ENCODE results near the gene SMIM1. TPM values are rescaled to one million over a fixed set of nuclear protein-coding genes. Genes with fewer than 3 reads are reported as not detected.

The SMIM1 gene
- total and polyA plus RNA-seq, 9 of the 15 experiments (the other 6 are each of a cell fraction or from before 2014, with no cell fraction given), result 2.3 to 125 (median 24.3) TPM

GRCh38 chr1:3796215-3797061 is 23.9 kb downstream of the SMIM1 start, which contains the start of gene LRRC47 (continued):
- TF ChIP-seq ETS2 (tag; IDR thresholded peaks at IDR 0.05; ENCODE audit: borderline replicate concordance, poor library complexity, severe bottlenecking) (no peak), FOXJ3 (CRISPR knock-in tag; IDR thresholded peaks at IDR 0.05) (no peak), ZNF165 (CRISPR knock-in tag; IDR thresholded peaks at IDR 0.05; ENCODE audit: borderline replicate concordance) (no peak), RREB1 (CRISPR knock-in tag; IDR thresholded peaks at IDR 0.05) (no peak), STAG1 (CRISPR knock-in tag; IDR thresholded peaks at IDR 0.05; ENCODE audit: borderline replicate concordance) (no peak), SREBF1 (IDR thresholded peaks at IDR 0.05; ENCODE audit: borderline replicate concordance, low read depth, low read length) (0 out of 2 replicates have a peak, but pooled peaks have one; percentile 58), JUN (IDR thresholded peaks at IDR 0.05; ENCODE audit: borderline replicate concordance, low read depth, low read length) (no peak; the same call in 1 of the 2 replicates), JUN (CRISPR knock-in tag; IDR thresholded peaks at IDR 0.05; ENCODE audit: borderline replicate concordance) (no peak), RNF2 (IDR thresholded peaks at IDR 0.05) (no peak; the same call in 1 of the 2 replicates), MED1 (CRISPR knock-in tag; IDR thresholded peaks at IDR 0.05; ENCODE audit: borderline replicate concordance) (no peak), ZNF146 (CRISPR knock-in tag; IDR thresholded peaks at IDR 0.05; ENCODE audit: unreplicated experiment) (no peak), PPARD (CRISPR knock-in tag; IDR thresholded peaks at IDR 0.05) (no peak)
- TF ChIP-seq, protein P1, sequence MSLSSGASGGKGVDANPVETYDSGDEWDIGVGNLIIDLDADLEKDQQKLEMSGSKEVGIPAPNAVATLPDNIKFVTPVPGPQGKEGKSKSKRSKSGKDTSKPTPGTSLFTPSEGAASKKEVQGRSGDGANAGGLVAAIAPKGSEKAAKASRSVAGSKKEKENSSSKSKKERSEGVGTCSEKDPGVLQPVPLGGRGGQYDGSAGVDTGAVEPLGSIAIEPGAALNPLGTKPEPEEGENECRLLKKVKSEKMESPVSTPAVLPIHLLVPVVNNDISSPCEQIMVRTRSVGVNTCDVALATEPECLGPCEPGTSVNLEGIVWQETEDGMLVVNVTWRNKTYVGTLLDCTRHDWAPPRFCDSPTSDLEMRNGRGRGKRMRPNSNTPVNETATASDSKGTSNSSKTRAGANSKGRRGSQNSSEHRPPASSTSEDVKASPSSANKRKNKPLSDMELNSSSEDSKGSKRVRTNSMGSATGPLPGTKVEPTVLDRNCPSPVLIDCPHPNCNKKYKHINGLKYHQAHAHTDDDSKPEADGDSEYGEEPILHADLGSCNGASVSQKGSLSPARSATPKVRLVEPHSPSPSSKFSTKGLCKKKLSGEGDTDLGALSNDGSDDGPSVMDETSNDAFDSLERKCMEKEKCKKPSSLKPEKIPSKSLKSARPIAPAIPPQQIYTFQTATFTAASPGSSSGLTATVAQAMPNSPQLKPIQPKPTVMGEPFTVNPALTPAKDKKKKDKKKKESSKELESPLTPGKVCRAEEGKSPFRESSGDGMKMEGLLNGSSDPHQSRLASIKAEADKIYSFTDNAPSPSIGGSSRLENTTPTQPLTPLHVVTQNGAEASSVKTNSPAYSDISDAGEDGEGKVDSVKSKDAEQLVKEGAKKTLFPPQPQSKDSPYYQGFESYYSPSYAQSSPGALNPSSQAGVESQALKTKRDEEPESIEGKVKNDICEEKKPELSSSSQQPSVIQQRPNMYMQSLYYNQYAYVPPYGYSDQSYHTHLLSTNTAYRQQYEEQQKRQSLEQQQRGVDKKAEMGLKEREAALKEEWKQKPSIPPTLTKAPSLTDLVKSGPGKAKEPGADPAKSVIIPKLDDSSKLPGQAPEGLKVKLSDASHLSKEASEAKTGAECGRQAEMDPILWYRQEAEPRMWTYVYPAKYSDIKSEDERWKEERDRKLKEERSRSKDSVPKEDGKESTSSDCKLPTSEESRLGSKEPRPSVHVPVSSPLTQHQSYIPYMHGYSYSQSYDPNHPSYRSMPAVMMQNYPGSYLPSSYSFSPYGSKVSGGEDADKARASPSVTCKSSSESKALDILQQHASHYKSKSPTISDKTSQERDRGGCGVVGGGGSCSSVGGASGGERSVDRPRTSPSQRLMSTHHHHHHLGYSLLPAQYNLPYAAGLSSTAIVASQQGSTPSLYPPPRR (CRISPR knock-in tag; IDR thresholded peaks at IDR 0.05; ENCODE audit: borderline replicate concordance), result peak; percentile 20; the same call in 1 of the 2 replicates
- TF ChIP-seq, protein P2, sequence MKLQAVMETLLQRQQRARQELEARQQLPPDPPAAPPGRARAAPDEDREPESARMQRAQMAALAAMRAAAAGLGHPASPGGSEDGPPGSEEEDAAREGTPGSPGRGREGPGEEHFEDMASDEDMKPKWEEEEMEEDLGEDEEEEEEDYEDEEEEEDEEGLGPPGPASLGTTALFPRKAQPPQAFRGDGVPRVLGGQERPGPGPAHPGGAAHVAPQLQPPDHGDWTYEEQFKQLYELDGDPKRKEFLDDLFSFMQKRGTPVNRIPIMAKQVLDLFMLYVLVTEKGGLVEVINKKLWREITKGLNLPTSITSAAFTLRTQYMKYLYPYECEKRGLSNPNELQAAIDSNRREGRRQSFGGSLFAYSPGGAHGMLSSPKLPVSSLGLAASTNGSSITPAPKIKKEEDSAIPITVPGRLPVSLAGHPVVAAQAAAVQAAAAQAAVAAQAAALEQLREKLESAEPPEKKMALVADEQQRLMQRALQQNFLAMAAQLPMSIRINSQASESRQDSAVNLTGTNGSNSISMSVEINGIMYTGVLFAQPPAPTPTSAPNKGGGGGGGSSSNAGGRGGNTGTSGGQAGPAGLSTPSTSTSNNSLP (IDR thresholded peaks at IDR 0.05; ENCODE audit: borderline replicate concordance, low read depth, low read length), result no peak
